Measurements from ENCODE around the gene CNTNAP5.

Gene CNTNAP5

DNA sequence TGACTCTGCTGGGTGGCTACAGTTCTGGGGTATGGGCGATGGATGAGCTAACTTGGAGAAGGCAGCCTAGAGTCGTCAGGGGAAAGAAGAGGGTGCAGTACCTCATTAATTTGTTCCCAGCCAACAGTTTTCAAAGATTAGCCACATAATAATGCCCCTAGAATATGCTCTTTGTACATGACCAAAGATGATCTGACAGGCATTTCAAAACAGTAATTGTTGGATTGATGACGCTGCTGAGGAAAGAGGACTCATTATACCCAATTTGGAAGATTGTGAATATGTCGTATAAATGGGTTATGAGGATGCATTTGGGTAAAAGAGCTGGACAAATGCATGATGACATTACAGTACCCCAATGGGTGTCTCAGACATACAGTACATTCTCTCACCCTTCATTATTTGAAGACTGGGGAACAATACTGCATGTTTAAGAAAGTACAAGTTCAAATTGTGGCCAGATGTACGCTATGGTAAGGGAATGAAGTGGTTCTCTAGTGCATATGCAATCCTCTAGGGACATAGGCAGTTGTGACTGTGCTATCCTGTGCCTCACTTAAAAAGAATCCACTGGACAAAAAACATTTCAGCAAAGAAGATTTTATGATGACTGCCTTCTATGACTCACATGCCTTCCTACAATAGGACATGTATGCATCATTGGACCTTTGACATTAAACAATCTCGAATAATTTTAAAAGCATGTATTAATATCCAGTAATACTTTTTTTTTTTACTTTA, 233.2 kb downstream of the CNTNAP5 start:
- ChIA-PET POLR2A (no interaction called here), CTCF (no interaction called here)
- TF ChIP-seq FOXM1 (IDR thresholded peaks at IDR 0.05; ENCODE audit: borderline replicate concordance) (no peak), TARDBP (IDR thresholded peaks at IDR 0.05) (no peak), BHLHE40 (IDR thresholded peaks at IDR 0.05; ENCODE audit: borderline replicate concordance) (no peak), NFRKB (IDR thresholded peaks at IDR 0.05) (no peak), SP1 (IDR thresholded peaks at IDR 0.05) (no peak), CTBP1 (IDR thresholded peaks at IDR 0.05; ENCODE audit: borderline replicate concordance) (no peak), SUZ12 (IDR thresholded peaks at IDR 0.05) (no peak), FOXA1 (IDR thresholded peaks at IDR 0.05) (no peak), LEF1 (IDR thresholded peaks at IDR 0.05; ENCODE audit: borderline replicate concordance) (no peak), ARNT (IDR thresholded peaks at IDR 0.05) (no peak), ZNF384 (IDR thresholded peaks at IDR 0.05) (no peak), ELF4 (IDR thresholded peaks at IDR 0.05) (no peak), L3MBTL2 (conservative IDR thresholded peaks at IDR 0.05) (no peak), HDGF (IDR thresholded peaks at IDR 0.05; ENCODE audit: borderline replicate concordance) (no peak), FOXK2 (IDR thresholded peaks at IDR 0.05) (no peak)
- TF ChIP-seq, protein P1, sequence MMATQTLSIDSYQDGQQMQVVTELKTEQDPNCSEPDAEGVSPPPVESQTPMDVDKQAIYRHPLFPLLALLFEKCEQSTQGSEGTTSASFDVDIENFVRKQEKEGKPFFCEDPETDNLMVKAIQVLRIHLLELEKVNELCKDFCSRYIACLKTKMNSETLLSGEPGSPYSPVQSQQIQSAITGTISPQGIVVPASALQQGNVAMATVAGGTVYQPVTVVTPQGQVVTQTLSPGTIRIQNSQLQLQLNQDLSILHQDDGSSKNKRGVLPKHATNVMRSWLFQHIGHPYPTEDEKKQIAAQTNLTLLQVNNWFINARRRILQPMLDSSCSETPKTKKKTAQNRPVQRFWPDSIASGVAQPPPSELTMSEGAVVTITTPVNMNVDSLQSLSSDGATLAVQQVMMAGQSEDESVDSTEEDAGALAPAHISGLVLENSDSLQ (IDR thresholded peaks at IDR 0.05): no peak
- DNase-seq (ENCODE audit: extremely low spot score): no peak

DNA sequence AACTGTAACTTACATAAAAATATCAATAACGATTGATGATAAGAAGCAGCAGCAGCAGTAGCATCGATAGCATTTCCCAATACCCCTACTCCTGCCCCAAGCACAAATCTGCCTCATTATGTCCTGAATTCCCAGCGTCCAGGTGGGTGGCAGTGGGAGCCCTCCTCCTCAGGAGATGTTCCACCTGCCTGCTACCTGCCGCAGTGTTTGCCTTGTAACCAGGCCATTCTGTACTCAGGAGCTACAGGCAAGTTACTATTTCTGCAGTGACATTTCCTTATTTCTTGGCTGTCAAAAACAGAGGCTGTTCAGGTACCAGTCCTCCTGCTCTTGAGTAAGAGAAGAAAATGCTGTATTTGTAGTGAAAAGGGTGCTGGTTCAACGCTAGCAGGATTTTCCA, 236.4 kb downstream of the CNTNAP5 start:
- TF ChIP-seq ZNF384 (IDR thresholded peaks at IDR 0.05) (no peak), FOXM1 (IDR thresholded peaks at IDR 0.05; ENCODE audit: borderline replicate concordance) (no peak), FOXA1 (IDR thresholded peaks at IDR 0.05) (no peak), HDGF (IDR thresholded peaks at IDR 0.05; ENCODE audit: borderline replicate concordance) (no peak), SUZ12 (IDR thresholded peaks at IDR 0.05) (no peak), ARNT (IDR thresholded peaks at IDR 0.05) (no peak), LEF1 (IDR thresholded peaks at IDR 0.05; ENCODE audit: borderline replicate concordance) (no peak), TARDBP (IDR thresholded peaks at IDR 0.05) (no peak)
- TF ChIP-seq, protein P1 (IDR thresholded peaks at IDR 0.05): no peak
- no peak for DNase-seq (ENCODE audit: extremely low spot score)
- ChIA-PET CTCF (no interaction called here), POLR2A (no interaction called here)

DNA sequence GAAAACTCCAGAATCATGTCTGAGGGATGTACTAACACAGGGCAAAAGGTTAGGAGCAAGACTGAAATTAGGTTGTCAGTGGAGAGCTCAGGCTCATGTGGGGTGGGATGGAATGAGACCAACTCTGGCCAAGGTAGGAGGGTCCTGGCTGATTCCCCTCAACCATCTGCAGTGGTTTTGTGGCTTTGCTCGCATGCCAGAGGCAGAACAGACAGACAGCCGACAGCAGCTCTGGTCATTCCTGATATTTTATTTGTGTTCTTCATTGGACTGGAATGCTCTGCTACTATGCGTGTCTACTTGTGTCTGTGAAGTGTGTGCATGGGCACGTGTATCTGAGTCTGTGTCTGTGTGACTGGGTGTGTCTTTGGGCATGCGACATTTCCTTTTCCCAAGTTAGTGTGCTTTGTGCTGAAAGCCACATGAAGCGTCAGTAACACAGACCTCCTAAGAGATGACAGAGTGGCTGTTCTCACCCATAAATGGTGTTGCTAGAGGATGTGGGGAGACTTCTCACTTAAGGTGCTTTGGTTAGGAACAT, 239.5 kb downstream of the CNTNAP5 start:
- ChIA-PET POLR2A (no interaction called here), CTCF (no interaction called here)
- DNase-seq (ENCODE audit: extremely low spot score): no peak
- TF ChIP-seq LEF1 (IDR thresholded peaks at IDR 0.05; ENCODE audit: borderline replicate concordance): no peak
- TF ChIP-seq SUZ12 (IDR thresholded peaks at IDR 0.05): no peak
- TF ChIP-seq HDGF (IDR thresholded peaks at IDR 0.05; ENCODE audit: borderline replicate concordance): no peak
- no peak for TF ChIP-seq SP1 (IDR thresholded peaks at IDR 0.05)

DNA sequence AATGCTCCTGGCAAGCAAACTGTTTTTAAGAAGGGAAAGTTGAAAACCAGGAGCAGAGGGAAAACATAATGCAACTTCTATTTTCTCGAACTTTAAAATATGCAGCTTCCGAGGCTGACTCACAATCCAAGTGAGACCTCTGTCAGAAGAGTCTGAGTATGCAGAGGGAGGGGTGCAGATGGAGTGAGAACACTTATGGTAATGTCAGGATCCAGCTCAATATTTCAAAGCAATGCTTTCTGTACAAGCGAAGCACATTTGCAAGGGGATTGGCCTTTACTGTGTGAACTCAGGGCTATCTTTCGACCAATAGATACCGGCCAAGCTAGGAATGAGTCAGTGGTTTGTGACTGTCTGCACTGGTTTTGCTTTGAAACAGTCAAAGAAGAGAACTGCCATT, 242.7 kb downstream of the CNTNAP5 start:
- POLR2A ChIA-PET: no interaction called here
- TF ChIP-seq BHLHE40 (IDR thresholded peaks at IDR 0.05; ENCODE audit: borderline replicate concordance) (no peak), FOXA1 (IDR thresholded peaks at IDR 0.05) (no peak), CTBP1 (IDR thresholded peaks at IDR 0.05; ENCODE audit: borderline replicate concordance) (no peak), FOXM1 (IDR thresholded peaks at IDR 0.05; ENCODE audit: borderline replicate concordance) (no peak), SUZ12 (IDR thresholded peaks at IDR 0.05) (no peak), ELF4 (IDR thresholded peaks at IDR 0.05) (no peak), ZNF384 (IDR thresholded peaks at IDR 0.05) (no peak), HDGF (IDR thresholded peaks at IDR 0.05; ENCODE audit: borderline replicate concordance) (no peak), ARNT (IDR thresholded peaks at IDR 0.05) (no peak), LEF1 (IDR thresholded peaks at IDR 0.05; ENCODE audit: borderline replicate concordance) (no peak), SP1 (IDR thresholded peaks at IDR 0.05) (no peak), FOXK2 (IDR thresholded peaks at IDR 0.05) (no peak), L3MBTL2 (conservative IDR thresholded peaks at IDR 0.05) (no peak), NFRKB (IDR thresholded peaks at IDR 0.05) (no peak), TARDBP (IDR thresholded peaks at IDR 0.05) (no peak)
- TF ChIP-seq, protein P1 (IDR thresholded peaks at IDR 0.05): no peak
- CTCF ChIA-PET: no interaction called here
- DNase-seq (ENCODE audit: extremely low spot score): no peak

DNA sequence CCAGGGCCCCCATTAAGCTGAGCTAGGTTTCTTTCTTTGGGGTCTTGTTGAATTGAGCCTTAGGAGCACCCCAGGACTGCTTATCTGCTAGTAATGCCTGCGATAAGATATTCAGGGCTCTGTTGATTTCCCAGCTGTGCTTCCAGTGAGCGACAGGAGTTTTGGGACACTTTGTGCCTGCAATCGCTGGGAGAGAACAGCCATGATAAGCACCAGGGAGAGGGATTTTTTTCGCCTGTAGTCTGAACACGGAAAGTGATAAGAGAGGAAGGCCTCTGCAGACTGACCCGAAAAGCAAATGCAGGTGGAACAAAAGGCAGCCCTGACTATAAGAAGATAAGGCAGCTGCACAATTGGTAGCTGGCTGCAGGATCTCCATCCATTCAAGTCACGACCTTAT, 244.3 kb downstream of the CNTNAP5 start:
- TF ChIP-seq FOXM1 (IDR thresholded peaks at IDR 0.05; ENCODE audit: borderline replicate concordance) (no peak), CTBP1 (IDR thresholded peaks at IDR 0.05; ENCODE audit: borderline replicate concordance) (no peak)
- DNase-seq (ENCODE audit: extremely low spot score): no peak
- CTCF ChIA-PET: no interaction called here
- POLR2A ChIA-PET: no interaction called here

DNA sequence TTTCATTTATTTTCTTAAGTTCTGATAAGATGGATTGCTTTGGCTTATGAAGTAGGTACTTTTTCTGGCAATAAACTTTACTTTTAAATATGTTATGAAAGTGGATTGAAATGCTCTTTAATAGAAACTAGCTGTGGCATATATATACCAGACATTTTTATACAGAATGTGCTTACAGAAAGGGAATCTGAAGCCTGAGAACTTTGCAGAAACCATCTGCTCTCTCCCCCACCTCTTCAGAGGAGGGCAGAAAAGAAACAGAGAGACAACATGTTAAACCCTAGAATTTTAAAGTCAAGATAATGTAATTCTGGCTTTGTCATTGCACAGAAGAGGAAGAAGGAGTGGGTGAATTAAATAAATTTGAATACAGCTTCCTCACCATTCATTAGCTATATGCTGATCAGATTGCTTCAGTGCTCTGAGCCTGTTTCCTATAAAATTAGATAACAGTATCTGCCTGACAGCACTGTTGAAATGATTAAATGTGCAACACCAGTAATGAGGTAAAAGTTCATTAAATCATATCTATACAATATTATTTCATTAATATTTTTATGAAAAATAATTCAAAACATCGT, 247.3 kb downstream of the CNTNAP5 start:
- POLR2A ChIA-PET: no interaction called here
- CTCF ChIA-PET: no interaction called here
- no peak for DNase-seq (ENCODE audit: extremely low spot score)
- TF ChIP-seq FOXA1 (IDR thresholded peaks at IDR 0.05): no peak
- no peak for TF ChIP-seq FOXK2 (IDR thresholded peaks at IDR 0.05)
- no peak for TF ChIP-seq SUZ12 (IDR thresholded peaks at IDR 0.05)
- TF ChIP-seq CTBP1 (IDR thresholded peaks at IDR 0.05; ENCODE audit: borderline replicate concordance): no peak
- TF ChIP-seq ARNT (IDR thresholded peaks at IDR 0.05): no peak
- no peak for TF ChIP-seq TARDBP (IDR thresholded peaks at IDR 0.05)
- TF ChIP-seq ELF4 (IDR thresholded peaks at IDR 0.05): no peak
- TF ChIP-seq, protein P1 (IDR thresholded peaks at IDR 0.05): no peak
- no peak for TF ChIP-seq FOXM1 (IDR thresholded peaks at IDR 0.05; ENCODE audit: borderline replicate concordance)
- no peak for TF ChIP-seq SP1 (IDR thresholded peaks at IDR 0.05)
- TF ChIP-seq LEF1 (IDR thresholded peaks at IDR 0.05; ENCODE audit: borderline replicate concordance): no peak
- TF ChIP-seq NFRKB (IDR thresholded peaks at IDR 0.05): no peak
- TF ChIP-seq L3MBTL2 (conservative IDR thresholded peaks at IDR 0.05): no peak
- no peak for TF ChIP-seq HDGF (IDR thresholded peaks at IDR 0.05; ENCODE audit: borderline replicate concordance)

All from HEK293T (cell line).